SIG-M5 treated with dmso at 0.1 percent for 504 hours (cell line): Measurements from ENCODE around the gene MISP.
A peak's percentile ranks its signal among the peaks of the same experiment; 100 is the strongest.
"Not testable (repeated sequence)": the region's sequence is repeated elsewhere in the genome, so short reads cannot be mapped to it uniquely, and the experiment has no call there.

Source experiments
- DNase-seq: peaks from one replicate; lab custom pipeline; 2025; ENCODE audit not compliant: unreplicated experiment; lab: John Stamatoyannopoulos, UW

Gene MISP

GRCh38 chr19:745138-745537, 5.8 kb upstream of the MISP start:
- DNase-seq: not testable (repeated sequence)

DNA sequence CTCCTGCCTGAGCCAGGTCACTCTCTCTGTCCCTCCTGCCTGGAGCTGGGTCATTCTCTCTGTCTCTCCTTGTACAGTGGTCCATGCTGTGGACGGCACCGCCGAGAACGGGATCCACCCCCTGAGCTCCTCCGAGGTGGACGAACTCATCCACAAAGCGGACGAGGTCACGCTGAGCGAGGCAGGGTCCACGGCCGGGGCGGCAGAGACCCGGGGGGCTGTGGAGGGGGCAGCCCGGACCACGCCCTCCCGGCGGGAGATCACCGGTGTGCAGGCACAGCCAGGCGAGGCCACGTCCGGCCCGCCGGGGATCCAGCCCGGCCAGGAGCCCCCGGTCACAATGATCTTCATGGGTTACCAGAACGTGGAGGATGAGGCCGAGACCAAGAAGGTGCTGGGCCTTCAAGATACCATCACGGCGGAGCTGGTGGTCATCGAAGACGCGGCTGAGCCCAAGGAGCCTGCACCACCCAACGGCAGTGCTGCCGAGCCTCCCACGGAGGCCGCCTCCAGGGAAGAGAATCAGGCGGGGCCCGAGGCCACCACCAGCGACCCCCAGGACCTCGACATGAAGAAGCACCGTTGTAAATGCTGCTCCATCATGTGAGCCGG, 4.6 kb upstream of the MISP start:
- no peak for DNase-seq

DNA sequence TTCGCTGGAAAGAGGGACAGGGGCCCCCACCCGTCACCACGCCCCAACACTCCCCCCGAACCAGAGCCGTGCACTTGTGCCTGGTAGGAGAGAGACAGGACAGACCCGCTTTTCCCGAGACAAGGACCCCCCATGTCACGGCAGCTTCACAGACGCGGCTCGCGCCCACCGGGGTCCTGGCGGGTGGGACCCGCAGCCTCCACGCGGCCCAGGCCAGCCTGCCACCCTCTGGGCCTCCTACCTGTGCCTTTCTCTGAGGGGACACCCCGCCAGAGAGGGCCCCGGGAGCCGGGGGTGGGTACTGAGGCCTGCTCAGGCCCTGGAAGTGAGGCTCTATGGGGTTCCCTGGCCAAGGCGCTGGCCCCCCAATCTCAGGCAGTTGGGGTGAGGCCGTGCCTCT, 4.0 kb upstream of the MISP start:
- DNase-seq: no peak

- no peak for DNase-seq
Measured at GRCh38 chr19:747432-748273, 3.3 kb upstream of the MISP start.

DNA sequence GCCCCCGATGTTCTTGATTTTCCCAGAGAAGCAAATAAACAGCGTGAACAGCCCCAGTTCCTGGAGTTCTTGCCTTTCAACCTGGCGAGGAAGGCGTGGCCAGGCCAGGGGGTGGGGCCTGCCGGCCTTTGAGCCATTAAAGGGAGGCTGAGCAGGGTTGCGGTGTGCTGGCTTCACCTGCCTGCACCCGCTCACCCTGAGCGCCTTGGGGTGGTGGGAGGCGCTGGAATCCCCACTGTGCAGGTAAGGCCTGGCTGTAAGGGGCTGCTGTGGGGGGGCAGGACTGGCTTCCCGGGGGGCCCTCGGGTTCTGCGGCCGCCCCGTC, 2.7 kb upstream of the MISP start:
- no peak for DNase-seq

- no peak for DNase-seq
Measured at GRCh38 chr19:749811-750210, 1.1 kb upstream of the MISP start.

DNA sequence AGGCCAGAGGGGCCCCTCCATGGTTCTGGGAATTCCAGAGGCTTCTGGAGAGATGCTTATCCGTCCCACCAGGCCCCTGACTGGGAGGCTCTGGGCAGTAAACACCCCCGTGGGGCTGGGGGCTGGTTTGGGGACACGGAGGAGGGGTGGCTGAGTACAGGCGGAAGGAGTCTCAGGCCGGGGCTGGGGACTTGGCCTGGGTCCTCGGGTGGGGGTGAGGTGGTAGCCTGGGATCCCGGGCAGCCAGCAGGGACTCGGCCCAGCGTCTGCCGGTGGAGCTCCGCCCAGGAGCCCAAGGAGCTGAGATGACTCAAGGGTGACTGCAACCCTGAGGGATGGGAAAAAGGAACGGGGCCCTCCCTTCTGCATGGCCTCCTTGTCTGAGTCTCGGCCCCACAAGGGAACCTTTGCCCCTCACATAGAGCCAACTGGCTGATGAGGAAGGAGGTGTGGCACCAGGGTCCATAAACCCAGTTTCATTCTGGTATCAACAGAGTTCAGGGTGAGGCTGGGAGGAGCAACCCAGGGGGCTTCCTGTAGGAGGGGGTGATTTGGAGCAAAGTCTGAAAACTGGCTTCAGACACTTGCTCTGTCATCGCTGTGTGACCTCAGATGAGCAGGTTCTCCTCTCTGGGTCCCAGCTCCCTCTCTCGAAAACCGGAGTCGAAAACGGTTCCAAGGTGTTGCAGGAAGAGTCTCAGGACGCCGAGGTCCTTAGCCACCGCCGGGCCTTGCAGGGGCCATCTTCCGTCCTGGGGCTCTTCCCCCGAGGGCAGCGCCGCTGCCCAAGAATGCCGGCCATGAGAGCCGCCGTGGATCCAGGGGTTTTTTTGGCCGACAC, 809 bp downstream of the MISP start:
- DNase-seq: peak; percentile 42

DNA sequence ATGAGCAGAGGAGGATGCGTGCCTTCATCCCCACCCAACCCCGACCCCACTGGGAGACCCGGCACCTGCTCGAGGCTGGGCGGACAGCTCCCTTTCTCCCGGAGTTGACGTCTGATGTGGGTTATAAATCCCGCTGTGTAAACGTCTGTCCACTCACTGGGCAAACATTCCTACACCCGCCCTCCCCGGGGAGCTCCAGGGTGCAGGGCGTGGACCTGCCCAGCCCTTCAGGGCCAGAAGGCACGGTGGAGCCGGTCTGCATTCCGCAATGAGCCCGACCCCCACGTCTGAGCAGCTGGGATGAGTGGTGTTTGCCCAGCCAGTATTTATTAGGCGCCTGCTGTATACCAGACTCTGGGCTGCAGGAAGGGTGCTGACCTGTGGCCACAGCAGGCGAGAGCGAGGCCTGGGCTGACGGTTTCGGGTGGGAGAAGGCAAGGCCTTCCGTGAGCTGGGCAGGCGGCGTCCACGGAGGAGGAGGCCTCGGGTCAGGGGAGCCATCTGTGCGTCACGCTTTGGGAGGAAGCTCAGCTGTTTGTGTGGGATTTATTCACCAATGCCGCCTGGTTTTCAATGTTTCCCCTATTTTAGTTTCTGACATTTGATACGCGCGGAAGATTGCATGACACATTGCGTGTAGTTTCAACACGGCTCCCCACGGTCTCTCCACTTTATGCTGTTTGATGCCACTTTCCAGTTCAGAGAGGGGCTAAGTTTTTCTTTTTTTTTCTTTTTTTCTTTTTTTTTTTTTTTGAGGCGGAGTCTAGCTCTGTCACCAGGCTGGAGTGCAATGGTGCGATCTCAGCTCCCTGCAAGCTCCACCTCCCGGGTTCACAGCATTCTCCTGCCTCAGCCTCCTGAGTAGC, 2.0 kb downstream of the MISP start:
- DNase-seq: peak; percentile 83

DNA sequence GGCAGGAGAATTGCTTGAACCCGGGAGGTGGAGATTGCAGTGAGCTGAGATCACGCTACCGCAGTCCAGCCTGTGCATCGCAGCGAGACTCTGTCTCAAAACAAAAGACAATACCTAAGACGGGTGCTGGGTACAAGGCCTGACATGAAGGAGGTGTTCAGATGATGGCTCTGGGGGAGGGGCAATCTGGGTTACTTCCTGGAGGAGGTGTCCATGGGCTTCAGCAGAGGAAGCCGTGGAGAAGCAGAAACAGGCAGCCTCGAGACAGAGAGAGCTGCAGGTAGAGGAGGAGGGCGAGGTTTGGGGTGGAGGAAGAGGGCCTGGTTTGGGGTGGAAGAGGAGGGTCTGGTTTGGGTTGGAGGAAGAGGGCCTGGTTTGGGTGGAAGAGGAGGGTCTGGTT, 3.6 kb downstream of the MISP start:
- DNase-seq: no peak

DNA sequence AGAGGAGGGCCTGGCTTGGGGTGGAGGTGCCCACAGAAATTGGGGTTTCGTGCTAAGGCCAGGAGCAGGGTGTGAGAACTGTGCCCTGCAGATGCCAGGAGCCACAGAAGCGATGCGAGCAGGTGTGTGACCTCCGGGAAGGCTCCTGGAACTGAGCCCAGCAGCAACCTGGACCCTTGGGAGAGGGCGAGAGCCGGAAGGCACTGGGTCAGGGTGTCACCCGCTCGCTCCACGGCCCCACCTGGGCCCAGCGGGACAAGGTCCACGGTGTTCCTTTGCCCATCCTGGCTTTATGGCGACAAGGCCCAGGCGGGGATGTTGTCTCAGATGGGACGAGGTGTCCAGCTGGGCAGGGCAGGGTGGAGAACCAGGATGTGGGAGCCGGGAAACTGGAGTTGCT, 4.2 kb downstream of the MISP start:
- no peak for DNase-seq

DNA sequence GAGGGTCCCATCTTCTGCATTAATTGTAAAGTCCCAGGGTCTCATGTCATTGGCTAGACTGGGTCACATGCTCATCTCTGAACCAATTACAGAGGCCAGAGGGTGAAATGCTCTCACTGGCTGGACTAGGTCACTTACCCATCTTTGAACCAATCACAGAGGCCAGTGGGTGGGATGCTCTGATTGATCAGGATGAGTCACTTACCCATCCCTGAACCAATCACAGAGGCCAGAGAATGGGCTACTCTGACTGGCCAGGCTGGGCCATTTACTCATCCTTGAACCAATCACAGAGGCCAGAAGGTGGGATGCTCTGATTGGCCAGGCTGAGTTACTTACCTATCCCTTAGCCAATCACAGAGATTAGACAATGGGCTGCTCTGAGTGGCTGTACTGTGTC, 5.3 kb downstream of the MISP start:
- no peak for DNase-seq

GRCh38 chr19:756821-757688, 6.1 kb downstream of the MISP start:
- no peak for DNase-seq

DNA sequence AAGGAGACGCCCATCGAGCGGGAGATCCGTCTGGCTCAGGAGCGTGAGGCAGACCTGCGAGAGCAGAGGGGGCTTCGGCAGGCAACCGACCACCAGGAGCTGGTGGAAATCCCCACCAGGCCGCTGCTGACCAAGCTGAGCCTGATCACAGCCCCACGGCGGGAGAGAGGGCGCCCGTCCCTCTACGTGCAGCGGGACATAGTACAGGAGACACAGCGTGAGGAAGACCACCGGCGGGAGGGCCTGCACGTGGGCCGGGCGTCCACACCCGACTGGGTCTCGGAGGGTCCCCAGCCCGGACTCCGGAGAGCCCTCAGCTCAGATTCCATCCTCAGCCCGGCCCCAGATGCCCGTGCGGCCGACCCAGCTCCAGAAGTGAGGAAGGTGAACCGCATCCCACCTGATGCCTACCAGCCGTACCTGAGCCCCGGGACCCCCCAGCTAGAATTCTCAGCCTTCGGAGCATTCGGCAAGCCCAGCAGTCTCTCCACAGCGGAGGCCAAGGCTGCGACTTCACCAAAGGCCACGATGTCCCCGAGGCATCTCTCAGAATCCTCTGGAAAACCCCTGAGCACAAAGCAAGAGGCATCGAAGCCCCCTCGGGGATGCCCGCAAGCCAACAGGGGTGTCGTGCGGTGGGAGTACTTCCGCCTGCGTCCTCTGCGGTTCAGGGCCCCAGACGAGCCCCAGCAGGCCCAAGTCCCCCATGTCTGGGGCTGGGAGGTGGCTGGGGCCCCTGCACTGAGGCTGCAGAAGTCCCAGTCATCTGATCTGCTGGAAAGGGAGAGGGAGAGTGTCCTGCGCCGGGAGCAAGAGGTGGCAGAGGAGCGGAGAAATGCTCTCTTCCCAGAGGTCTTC, 7.1 kb downstream of the MISP start:
- no peak for DNase-seq

DNA sequence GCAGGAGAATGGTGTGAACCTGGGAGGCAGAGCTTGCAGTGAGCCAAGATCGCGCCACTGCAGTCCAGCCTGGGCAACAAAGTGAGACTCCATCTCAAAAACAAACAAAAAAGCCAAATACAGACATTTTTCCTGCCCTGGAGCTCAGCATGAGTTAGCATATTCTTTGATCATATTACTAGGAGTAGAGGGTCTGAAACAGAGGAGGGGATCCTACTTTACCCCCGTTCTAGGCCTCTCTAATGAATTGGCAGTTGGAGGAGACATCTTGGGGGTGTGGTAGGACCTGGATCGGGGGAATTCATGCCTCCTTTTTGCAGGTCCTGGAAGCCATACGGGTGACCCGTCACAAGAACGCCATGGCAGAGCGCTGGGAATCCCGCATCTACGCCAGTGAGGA, 12.3 kb downstream of the MISP start:
- no peak for DNase-seq

DNA sequence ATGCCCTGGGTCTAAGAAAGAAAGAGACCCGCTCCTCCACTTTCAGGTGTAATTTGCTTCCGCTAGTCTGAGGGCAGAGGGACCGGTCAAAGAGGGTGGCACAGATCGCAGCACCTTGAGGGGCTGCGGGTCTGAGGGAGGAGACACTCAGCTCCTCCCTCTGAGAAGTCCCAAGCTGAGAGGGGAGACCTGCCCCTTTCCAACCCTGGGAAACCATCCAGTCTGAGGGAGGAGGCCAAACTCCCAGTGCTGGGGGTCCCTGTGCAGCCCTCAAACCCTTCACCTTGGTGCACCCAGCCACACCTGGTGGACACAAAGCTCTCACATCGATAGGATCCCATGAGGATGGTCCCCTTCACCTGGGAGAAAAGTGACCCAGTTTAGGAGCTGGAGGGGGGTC, 13.0 kb downstream of the MISP start:
- DNase-seq: no peak

- no peak for DNase-seq
Measured at GRCh38 chr19:764301-764700, 13.4 kb downstream of the MISP start.

GRCh38 chr19:765179-765738, 14.3 kb downstream of the MISP start:
- DNase-seq: no peak

DNA sequence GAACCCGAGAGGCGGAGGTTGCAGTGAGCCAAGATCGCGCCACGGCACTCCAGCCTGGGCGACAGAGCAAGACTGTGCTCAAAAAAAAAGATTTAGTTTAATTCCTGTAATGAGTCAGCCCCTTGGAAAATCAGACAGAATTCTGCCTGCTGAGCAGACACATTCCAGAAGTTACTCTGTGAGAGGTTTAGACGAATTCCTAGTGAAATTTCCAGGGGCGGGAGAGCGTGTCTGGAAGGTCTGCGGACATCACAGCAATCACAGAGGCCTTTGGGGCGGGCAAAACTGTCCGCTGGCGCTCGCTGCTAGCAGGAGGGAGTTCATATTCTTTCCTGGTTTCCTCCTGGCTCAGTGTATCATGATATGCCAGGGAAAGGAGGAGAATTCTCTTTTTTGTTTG, 17.5 kb downstream of the MISP start:
- no peak for DNase-seq

- no peak for DNase-seq
Measured at GRCh38 chr19:769616-770015, 18.7 kb downstream of the MISP start.
